Caco-2 (cell line): ENCODE results near the gene FHIT. TPM values are rescaled to one million over a fixed set of nuclear protein-coding genes. Genes with fewer than 3 reads are reported as not detected.

ENCODE experiments used
- BruUV-seq: library from RNA; stranded (reverse); fragments of 400-500 nt; replicated peaks from 2 replicates; lab custom pipeline; 2021; lab: Mats Ljungman, UMichigan
- CTCF ChIA-PET: fragments of 300-600 bp; sonication (Branson Sonifier 250); formaldehyde crosslinking; loops from one replicate; lab custom pipeline; 2022; ENCODE audit warnings: antibody characterized with exemption; lab: Charles Lee
- POLR2A ChIA-PET: fragments of 300-600 bp; sonication (Branson Sonifier 250); formaldehyde crosslinking; loops from one replicate; lab custom pipeline; 2022; ENCODE audit warnings: antibody characterized with exemption; lab: Charles Lee
- DNase-seq, 2 experiments: peaks; one replicate each; pipeline versions ENCODE4 v3.0.0 to v3.0.0-alpha.2; 2020 to 2022
- H3K27me3 ChIP-seq: replicated peaks from 2 replicates; pipeline ENCODE4 v1.6.0; 2011; ENCODE audit warnings: low read length; ENCODE audit not compliant: control insufficient read depth, insufficient read depth
- H3K36me3 ChIP-seq: 2 replicates; pipeline ENCODE4 v1.5.1; 2011; ENCODE audit warnings: low read length; ENCODE audit not compliant: control insufficient read depth, insufficient read depth
- H3K4me1 ChIP-seq: fragments of 250-450 bp; sonication (Bioruptor Pico); 2 replicates; pipeline ENCODE4 v1.5.1; 2020; ENCODE audit warnings: mild to moderate bottlenecking
- H3K4me3 ChIP-seq: 2 replicates; pipeline ENCODE4 v1.5.1; 2011; ENCODE audit warnings: low read depth, mild to moderate bottlenecking, control low read depth, low read length
- H3K9me3 ChIP-seq: fragments of 250-450 bp; sonication (Bioruptor Pico); 2 replicates; pipeline ENCODE4 v1.5.1; 2020; ENCODE audit warnings: mild to moderate bottlenecking, moderate library complexity
- H3K27ac Mint-ChIP-seq: one replicate; pipeline ENCODE4 v1.8.0; 2022; ENCODE audit warnings: mixed read lengths; ENCODE audit not compliant: unreplicated experiment
- H3K27me3 Mint-ChIP-seq: one replicate; pipeline ENCODE4 v1.8.0; 2022; ENCODE audit warnings: mixed read lengths; ENCODE audit not compliant: insufficient read depth, unreplicated experiment
- H3K36me3 Mint-ChIP-seq: one replicate; pipeline ENCODE4 v1.8.0; 2022; ENCODE audit warnings: mild to moderate bottlenecking, mixed read lengths; ENCODE audit not compliant: insufficient read depth, unreplicated experiment
- H3K4me1 Mint-ChIP-seq: one replicate; pipeline ENCODE4 v1.8.0; 2022; ENCODE audit warnings: low read depth, mixed read lengths; ENCODE audit not compliant: unreplicated experiment
- H3K4me3 Mint-ChIP-seq: one replicate; pipeline ENCODE4 v1.8.0; 2022; ENCODE audit warnings: mild to moderate bottlenecking, moderate library complexity, mixed read lengths; ENCODE audit not compliant: unreplicated experiment
- H3K9me3 Mint-ChIP-seq: one replicate; pipeline ENCODE4 v1.8.0; 2022; ENCODE audit warnings: mixed read lengths; ENCODE audit not compliant: unreplicated experiment
- intact Hi-C: fragments of 100-400 bp; cut with micrococcal nuclease; formaldehyde crosslinking; loops from one replicate; pipeline ENCODE4 v1.10.0; 2022; ENCODE audit not compliant: unreplicated experiment
- total RNA-seq: library from RNA; stranded (reverse); gene quantifications from 2 replicates; pipeline ENCODE4 v1.2.3, GENCODE V29; 2022
- TF ChIP-seq, protein P1 (sequence below), 2 experiments: fragments of 200-600 bp in 1 of 2; IDR thresholded peaks; 1 replicate in 1 of 2; 2 replicates in 1 of 2; pipeline versions ENCODE4 v1.5.1 to v1.8.0; 2011 to 2022; ENCODE audit warnings: antibody characterized with exemption in 1 of 2, control low read depth in 1 of 2, inconsistent platforms in 1 of 2, low read depth in 1 of 2, low read length in 1 of 2, mild to moderate bottlenecking in 1 of 2, moderate library complexity in 1 of 2; ENCODE audit not compliant: insufficient read depth in 1 of 2, severe bottlenecking in 1 of 2, unreplicated experiment in 1 of 2

The FHIT gene
- total RNA-seq, 1 experiment from 2014 or later, result 8.3 TPM

DNA sequence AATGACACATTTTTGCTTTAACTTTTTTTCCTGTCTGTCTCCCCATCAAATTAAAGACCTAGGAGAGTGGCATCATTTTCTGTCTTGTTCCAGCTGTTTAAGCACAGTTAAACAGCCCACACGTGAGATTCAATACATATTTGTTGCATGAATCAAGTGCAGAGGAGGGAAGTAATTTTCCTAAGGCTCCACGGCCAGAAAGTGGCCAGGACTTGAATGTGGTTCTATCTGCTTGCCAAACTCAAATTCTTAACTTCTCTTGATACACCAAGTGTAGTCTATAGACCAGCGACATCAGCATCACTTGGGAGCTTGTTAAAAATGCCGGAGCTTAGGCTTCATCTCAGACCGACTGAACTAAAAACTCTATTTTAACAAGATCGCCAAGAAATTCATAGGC, 1476.6 kb downstream of the FHIT start:
- H3K4me3 Mint-ChIP-seq, result no peak overlapping the region
- H3K4me1 ChIP-seq, result no peaks in the 10 kb centered on the region
- no peaks in the 10 kb centered on the region for H3K36me3 Mint-ChIP-seq
- no peak overlapping the region for H3K4me3 ChIP-seq
- POLR2A ChIA-PET, result no interaction called here
- TF ChIP-seq, protein P1, sequence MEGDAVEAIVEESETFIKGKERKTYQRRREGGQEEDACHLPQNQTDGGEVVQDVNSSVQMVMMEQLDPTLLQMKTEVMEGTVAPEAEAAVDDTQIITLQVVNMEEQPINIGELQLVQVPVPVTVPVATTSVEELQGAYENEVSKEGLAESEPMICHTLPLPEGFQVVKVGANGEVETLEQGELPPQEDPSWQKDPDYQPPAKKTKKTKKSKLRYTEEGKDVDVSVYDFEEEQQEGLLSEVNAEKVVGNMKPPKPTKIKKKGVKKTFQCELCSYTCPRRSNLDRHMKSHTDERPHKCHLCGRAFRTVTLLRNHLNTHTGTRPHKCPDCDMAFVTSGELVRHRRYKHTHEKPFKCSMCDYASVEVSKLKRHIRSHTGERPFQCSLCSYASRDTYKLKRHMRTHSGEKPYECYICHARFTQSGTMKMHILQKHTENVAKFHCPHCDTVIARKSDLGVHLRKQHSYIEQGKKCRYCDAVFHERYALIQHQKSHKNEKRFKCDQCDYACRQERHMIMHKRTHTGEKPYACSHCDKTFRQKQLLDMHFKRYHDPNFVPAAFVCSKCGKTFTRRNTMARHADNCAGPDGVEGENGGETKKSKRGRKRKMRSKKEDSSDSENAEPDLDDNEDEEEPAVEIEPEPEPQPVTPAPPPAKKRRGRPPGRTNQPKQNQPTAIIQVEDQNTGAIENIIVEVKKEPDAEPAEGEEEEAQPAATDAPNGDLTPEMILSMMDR (IDR thresholded peaks at IDR 0.05; ENCODE audit: insufficient read depth in 1 of 2, low read depth in 1 of 2, low read length in 1 of 2, severe bottlenecking in 1 of 2, unreplicated experiment in 1 of 2), result no peak
- no peaks in the 10 kb centered on the region for H3K9me3 Mint-ChIP-seq
- no peaks in the 10 kb centered on the region for H3K36me3 ChIP-seq
- no peaks in the 10 kb centered on the region for H3K27me3 Mint-ChIP-seq
- CTCF ChIA-PET, result no interaction called here
- H3K9me3 ChIP-seq, result no peaks in the 10 kb centered on the region
- no peaks in the 10 kb centered on the region for H3K27me3 ChIP-seq
- DNase-seq, result no peak
- intact Hi-C loops, result no loop called here
- H3K4me1 Mint-ChIP-seq, result peaks cover 6% of the 10 kb centered on the region
- H3K27ac Mint-ChIP-seq, result no peak overlapping the region
- no TSS peak for BruUV-seq

- TF ChIP-seq, protein P1 (IDR thresholded peaks at IDR 0.05; ENCODE audit: insufficient read depth in 1 of 2, low read depth in 1 of 2, low read length in 1 of 2, severe bottlenecking in 1 of 2, unreplicated experiment in 1 of 2), result no peak
- H3K9me3 ChIP-seq, result no peaks in the 10 kb centered on the region
- no peak overlapping the region for H3K4me3 Mint-ChIP-seq
- no peaks in the 10 kb centered on the region for H3K4me1 ChIP-seq
- no peak overlapping the region for H3K4me3 ChIP-seq
- no peaks in the 10 kb centered on the region for H3K27me3 ChIP-seq
- no peak overlapping the region for H3K27ac Mint-ChIP-seq
- intact Hi-C loops, result no loop called here
- no peaks in the 10 kb centered on the region for H3K36me3 ChIP-seq
- DNase-seq, result no peak
- ChIA-PET POLR2A (no interaction called here), CTCF (interaction anchor here (0.5 kb wide), 1 partner anchor 32 kb away, joined by 3 read pairs; no protein-coding TSS in a partner anchor)
- H3K4me1 Mint-ChIP-seq, result peaks cover 6% of the 10 kb centered on the region
- no peaks in the 10 kb centered on the region for H3K36me3 Mint-ChIP-seq
- H3K27me3 Mint-ChIP-seq, result no peaks in the 10 kb centered on the region
- BruUV-seq, result no TSS peak
- no peaks in the 10 kb centered on the region for H3K9me3 Mint-ChIP-seq
These were observed 1477.3 kb downstream of the FHIT start for GRCh38 chr3:59774000-59774399.

GRCh38 chr3:59772416-59773408, 1478.5 kb downstream of the FHIT start:
- Mint-ChIP-seq H3K27ac (no peak overlapping the region), H3K4me1 (peaks cover 6% of the 10 kb centered on the region), H3K4me3 (no peak overlapping the region), H3K36me3 (no peaks in the 10 kb centered on the region), H3K9me3 (no peaks in the 10 kb centered on the region), H3K27me3 (no peaks in the 10 kb centered on the region)
- intact Hi-C loops, result no loop called here
- no peak for DNase-seq
- Histone ChIP-seq H3K36me3 (no peaks in the 10 kb centered on the region), H3K27me3 (no peaks in the 10 kb centered on the region), H3K9me3 (no peaks in the 10 kb centered on the region), H3K4me1 (no peaks in the 10 kb centered on the region), H3K4me3 (no peak overlapping the region)
- BruUV-seq, result no TSS peak
- POLR2A ChIA-PET, result no interaction called here
- TF ChIP-seq, protein P1 (IDR thresholded peaks at IDR 0.05; ENCODE audit: insufficient read depth in 1 of 2, low read depth in 1 of 2, low read length in 1 of 2, severe bottlenecking in 1 of 2, unreplicated experiment in 1 of 2), result no peak
- CTCF ChIA-PET, result interaction anchor here (1.3 kb wide), 1 partner anchor 37 kb away, joined by 4 read pairs; no protein-coding TSS in a partner anchor
